IMR-90 (cell line): ENCODE data around the gene ZDHHC18. TPM values are rescaled to one million over a fixed set of nuclear protein-coding genes. Genes with fewer than 3 reads are reported as not detected.
A peak's percentile ranks its signal among the peaks of the same experiment; 100 is the strongest.

Source experiments
- ATAC-seq: fragments of 200-7000 bp; cut with Tn5 transposase; 2 replicates; pipeline ENCODE4 v1.9.1; 2020; ENCODE audit warnings: low read depth, mild to moderate bottlenecking, moderate library complexity
- BruUV-seq: library from RNA; stranded (reverse); fragments of 400-500 nt; replicated peaks from 2 replicates; lab custom pipeline; 2021; lab: Mats Ljungman, UMichigan
- CTCF ChIA-PET: fragments of 300-600 bp; formaldehyde crosslinking; extraction: SDS; loops from one replicate; lab custom pipeline; 2021; ENCODE audit warnings: antibody characterized with exemption; lab: Yijun Ruan, JAX
- POLR2A ChIA-PET: fragments of 300-600 bp; sonication (Branson Sonifier 250); formaldehyde crosslinking; loops from one replicate; lab custom pipeline; 2022; ENCODE audit warnings: antibody characterized with exemption; ENCODE audit not compliant: unreplicated experiment; lab: Charles Lee
- DNase-seq: peaks from one replicate; pipeline ENCODE4 v3.0.0; 2013
- H2AFZ ChIP-seq: replicated peaks from 2 replicates; pipeline ENCODE3; 2013; ENCODE audit warnings: low read length, mild to moderate bottlenecking; ENCODE audit not compliant: poor library complexity
- H2AK5ac ChIP-seq: 2 replicates; pipeline ENCODE4 v1.6.1; 2013; ENCODE audit warnings: low read depth, low read length, inconsistent platforms
- H2AK9ac ChIP-seq: replicated peaks from 2 replicates; pipeline ENCODE3; 2013; ENCODE audit warnings: mild to moderate bottlenecking, low read depth, low read length, moderate library complexity; ENCODE audit not compliant: poor library complexity
- H2BK120ac ChIP-seq: 2 replicates; pipeline ENCODE4 v1.6.1; 2013; ENCODE audit warnings: low read depth, low read length, inconsistent platforms
- H2BK15ac ChIP-seq: 3 replicates; pipeline ENCODE4 v1.6.1; 2013; ENCODE audit warnings: low read depth, low read length, inconsistent platforms
- H2BK20ac ChIP-seq: 2 replicates; pipeline ENCODE4 v1.6.1; 2013; ENCODE audit warnings: low read depth, mild to moderate bottlenecking, inconsistent platforms, low read length, moderate library complexity
- H2BK5ac ChIP-seq: 2 replicates; pipeline ENCODE4 v1.6.1; 2013; ENCODE audit warnings: mild to moderate bottlenecking, low read depth, low read length, inconsistent platforms; ENCODE audit not compliant: poor library complexity, severe bottlenecking
- H3K14ac ChIP-seq: replicated peaks from 2 replicates; pipeline ENCODE4 v1.6.1; 2013; ENCODE audit warnings: low read depth, low read length, inconsistent platforms
- H3K18ac ChIP-seq: 2 replicates; pipeline ENCODE4 v1.6.1; 2013; ENCODE audit warnings: low read depth, low read length, control low read depth
- H3K23ac ChIP-seq: 2 replicates; pipeline ENCODE4 v1.6.1; 2013; ENCODE audit warnings: low read depth, low read length, inconsistent platforms
- H3K27ac ChIP-seq: 2 replicates; pipeline ENCODE4 v1.5.1; 2013; ENCODE audit warnings: mild to moderate bottlenecking, control low read depth, low read length; ENCODE audit not compliant: insufficient read depth
- H3K27me3 ChIP-seq: 2 replicates; pipeline ENCODE4 v1.6.1; 2013; ENCODE audit warnings: low read length; ENCODE audit not compliant: control insufficient read depth, insufficient read depth
- H3K36me3 ChIP-seq: 2 replicates; pipeline ENCODE4 v1.6.1; 2013; ENCODE audit warnings: low read length, mixed read lengths; ENCODE audit not compliant: control insufficient read depth, insufficient read depth
- H3K4ac ChIP-seq: 2 replicates; pipeline ENCODE4 v1.6.1; 2013; ENCODE audit warnings: low read depth, low read length, inconsistent platforms
- H3K4me1 ChIP-seq: 2 replicates; pipeline ENCODE4 v1.6.1; 2013; ENCODE audit warnings: low read length, mixed read lengths; ENCODE audit not compliant: control insufficient read depth, insufficient read depth
- H3K4me2 ChIP-seq: 2 replicates; pipeline ENCODE4 v1.6.1; 2013; ENCODE audit warnings: low read depth, mild to moderate bottlenecking, control low read depth, low read length, moderate library complexity
- H3K4me3 ChIP-seq: 2 replicates; pipeline ENCODE4 v1.5.1; 2013; ENCODE audit warnings: low read depth, mild to moderate bottlenecking, control low read depth, low read length, moderate library complexity; ENCODE audit not compliant: insufficient read depth
- H3K56ac ChIP-seq: 2 replicates; pipeline ENCODE4 v1.6.1; 2013; ENCODE audit warnings: low read length, inconsistent platforms; ENCODE audit not compliant: insufficient read depth; ENCODE audit errors: extremely low read depth
- H3K79me1 ChIP-seq, 2 experiments: 2 replicates each; pipeline ENCODE4 v1.6.1; 2013; ENCODE audit warnings: low read length in 2 of 2, inconsistent platforms in 1 of 2, low read depth in 1 of 2
- H3K9ac ChIP-seq: 2 replicates; pipeline ENCODE4 v1.6.1; 2013; ENCODE audit warnings: low read depth, low read length, control low read depth
- H3K9me1 ChIP-seq: 2 replicates; pipeline ENCODE4 v1.6.1; 2013; ENCODE audit warnings: low read length, inconsistent platforms; ENCODE audit not compliant: insufficient read depth
- H3K9me3 ChIP-seq: 2 replicates; pipeline ENCODE4 v1.6.1; 2013; ENCODE audit warnings: low read length; ENCODE audit not compliant: control insufficient read depth, insufficient read depth
- H4K20me1 ChIP-seq: 2 replicates; pipeline ENCODE4 v1.6.1; 2013; ENCODE audit warnings: low read length, inconsistent platforms; ENCODE audit not compliant: insufficient read depth
- H4K5ac ChIP-seq: 2 replicates; pipeline ENCODE4 v1.6.1; 2013; ENCODE audit warnings: mild to moderate bottlenecking, low read depth, low read length, control low read depth
- H4K8ac ChIP-seq, 2 experiments: 2 replicates each; pipeline ENCODE4 v1.6.1; 2013; ENCODE audit warnings: low read depth in 2 of 2, low read length in 2 of 2, control low read depth in 1 of 2, inconsistent platforms in 1 of 2
- H4K91ac ChIP-seq: 2 replicates; pipeline ENCODE4 v1.6.1; 2013; ENCODE audit warnings: low read depth, low read length, inconsistent platforms; ENCODE audit not compliant: insufficient read depth
- BHLHE40 ChIP-seq: fragments of 150-350 bp; IDR thresholded peaks from 2 replicates; pipeline ENCODE4 v1.6.1; 2016; ENCODE audit warnings: mild to moderate bottlenecking, low read depth, low read length
- CEBPB ChIP-seq: IDR thresholded peaks from 2 replicates; pipeline ENCODE4 v1.6.1; 2012; ENCODE audit warnings: low read depth, low read length, improper control_type of control experiment
- CHD1 ChIP-seq: IDR thresholded peaks from 2 replicates; pipeline ENCODE4 v1.6.1; 2012; ENCODE audit warnings: low read depth, low read length, improper control_type of control experiment
- CTCF ChIP-seq: conservative IDR thresholded peaks from 2 replicates; pipeline ENCODE4 v1.5.1; 2012; ENCODE audit warnings: mild to moderate bottlenecking, low read depth, low read length, improper control_type of control experiment
- ELK1 ChIP-seq: fragments of 150-350 bp; IDR thresholded peaks from 2 replicates; pipeline ENCODE4 v1.6.1; 2016; ENCODE audit warnings: low read depth, mild to moderate bottlenecking, low read length, moderate library complexity, borderline replicate concordance
- MAFK ChIP-seq: IDR thresholded peaks from 2 replicates; pipeline ENCODE4 v1.6.1; 2012; ENCODE audit warnings: low read depth, low read length, improper control_type of control experiment
- MXI1 ChIP-seq: IDR thresholded peaks from 2 replicates; pipeline ENCODE4 v1.6.1; 2012; ENCODE audit warnings: low read depth, mild to moderate bottlenecking, low read length, moderate library complexity, borderline replicate concordance
- NFE2L2 ChIP-seq: fragments of 150-350 bp; IDR thresholded peaks from 2 replicates; pipeline ENCODE4 v1.6.1; 2016; ENCODE audit warnings: low read depth, mild to moderate bottlenecking, low read length
- RCOR1 ChIP-seq: IDR thresholded peaks from 2 replicates; pipeline ENCODE4 v1.6.1; 2012; ENCODE audit warnings: mild to moderate bottlenecking, low read length, improper control_type of control experiment; ENCODE audit not compliant: insufficient replicate concordance
- RFX5 ChIP-seq: IDR thresholded peaks from 2 replicates; pipeline ENCODE4 v1.8.0; 2012; ENCODE audit warnings: low read depth, mild to moderate bottlenecking, low read length, moderate library complexity
- SMC3 ChIP-seq: fragments of 150-350 bp; IDR thresholded peaks from 2 replicates; pipeline ENCODE4 v1.6.1; 2016; ENCODE audit warnings: low read depth, mild to moderate bottlenecking, antibody characterized with exemption, low read length, moderate library complexity
- USF2 ChIP-seq: fragments of 150-350 bp; IDR thresholded peaks from 2 replicates; pipeline ENCODE4 v1.6.1; 2017; ENCODE audit warnings: mild to moderate bottlenecking, antibody characterized with exemption, low read length, low read depth
- WGBS, 2 experiments: methylation state at CpG; one replicate each; pipeline versions ENCODE4 v1.1.5 to v1.1.7; 2013; ENCODE audit warnings: missing lambda C conversion rate in 2 of 2; ENCODE audit not compliant: insufficient read length in 1 of 2; ENCODE audit errors: extremely low coverage in 2 of 2; 5-methylcytosine and 5-hydroxymethylcytosine counted together
- dilution Hi-C: fragments of 300-500 bp; cut with HindIII; formaldehyde crosslinking; loops from one replicate; pipeline ENCODE4 v1.14.3; 2018; ENCODE audit warnings: low sequenced_read_pairs; ENCODE audit not compliant: unreplicated experiment
- in situ Hi-C: fragments of 300-500 bp; cut with MboI; formaldehyde crosslinking; loops from 3 replicates; pipeline ENCODE4 v1.14.3; 2019; ENCODE audit warnings: low sequenced_read_pairs, inconsistent platforms, mixed read lengths
- intact Hi-C: fragments of 100-400 bp; cut with micrococcal nuclease; formaldehyde crosslinking; loops from 2 replicates; pipeline ENCODE4 v1.10.0; 2022
- polyA plus RNA-seq, 3 experiments: library from polyadenylated mRNA; depleted of rRNA; stranded (reverse); fragments of >200 nt; gene quantifications; 2 replicates each; pipeline ENCODE4 v1.2.3, GENCODE V29; 2012; ENCODE audit warnings: low replicate concordance in 1 of 3
- total RNA-seq: library from RNA; depleted of rRNA; stranded (reverse); fragments of >200 nt; gene quantifications from 2 replicates; pipeline ENCODE4 v1.2.3, GENCODE V29; 2012

Gene ZDHHC18
- total and polyA plus RNA-seq, 2 of the 4 experiments (the other 2 are of a cell fraction): 12.5 to 37.0 TPM

GRCh38 chr1:26887125-26887524, 60.6 kb downstream of the ZDHHC18 start:
- Histone ChIP-seq H3K9me3 (no peaks in the 10 kb centered on the region), H2AK5ac (no peak overlapping the region), H4K5ac (no peak overlapping the region), H4K20me1 (peaks cover 11% of the 10 kb centered on the region), H3K23ac (no peak overlapping the region), H3K14ac (no peak overlapping the region), H2BK5ac (no peak overlapping the region), H3K9ac (no peak overlapping the region), H3K56ac (no peak overlapping the region), H4K91ac (no peak overlapping the region), H2AFZ (no peak overlapping the region), H2AK9ac (no peak overlapping the region), H3K27me3 (no peaks in the 10 kb centered on the region), H3K27ac (no peak overlapping the region), H3K4ac (no peak overlapping the region), H3K4me1 (peaks cover 10% of the 10 kb centered on the region), H2BK120ac (no peak overlapping the region), H2BK15ac (no peak overlapping the region), H3K9me1 (peaks cover 4% of the 10 kb centered on the region; the same call in 1 of the 2 replicates), H2BK20ac (no peak overlapping the region), H3K4me3 (no peak overlapping the region), H3K4me2 (no peak overlapping the region), H3K36me3 (peaks cover 55% of the 10 kb centered on the region), H4K8ac (no peak overlapping the region), H3K18ac (no peak overlapping the region), H3K79me1 (peaks cover 18 to 55% of the 10 kb centered on the region in 2 experiments)
- CTCF ChIA-PET: interaction anchor here (0.6 to 1.2 kb wide), 4 partner anchors 16 to 303 kb away, joined by 3 to 5 read pairs (median 4); no protein-coding TSS in a partner anchor
- DNase-seq: peak; percentile 52
- dilution Hi-C loops: no loop called here
- intact Hi-C loops: no loop called here
- in situ Hi-C loops: no loop called here
- no peak for ATAC-seq
- BruUV-seq: no TSS peak
- TF ChIP-seq MAFK (no peak), RFX5 (no peak), CHD1 (no peak), CEBPB (no peak), SMC3 (peak; percentile 27; the same call in 1 of the 2 replicates), NFE2L2 (no peak), RCOR1 (no peak), USF2 (no peak), CTCF (peak; percentile 55), ELK1 (no peak), BHLHE40 (no peak), MXI1 (no peak)
- WGBS, 2 experiments: no CpG with 5 or more reads among the region's 1 CpG
- POLR2A ChIA-PET: interaction anchor here (1.0 kb wide), 1 partner anchor 13 kb away, joined by 3 read pairs; no protein-coding TSS in a partner anchor
